ENCODE results near the gene RHOBTB1.

Gene RHOBTB1

GRCh38 chr10:60870416-60870728 is 73.6 kb downstream of the RHOBTB1 start:
- Histone ChIP-seq H3K9ac (ENCODE audit: low read depth, low read length) (no peak overlapping the region), H3K4me3 (ENCODE audit: low read depth, low read length) (no peak overlapping the region), H3K27me3 (ENCODE audit: control insufficient read depth, insufficient read depth, low read length) (no peaks in the 10 kb centered on the region), H3K9me3 (ENCODE audit: control insufficient read depth, insufficient read depth, low read length) (no peaks in the 10 kb centered on the region), H3K36me3 (ENCODE audit: control insufficient read depth, insufficient read depth, low read length) (no peaks in the 10 kb centered on the region), H3K4me1 (ENCODE audit: control insufficient read depth, insufficient read depth, low read length) (peaks cover 5% of the 10 kb centered on the region)

- Histone ChIP-seq H3K9ac (ENCODE audit: low read depth, low read length) (no peak overlapping the region), H3K9me3 (ENCODE audit: control insufficient read depth, insufficient read depth, low read length) (no peaks in the 10 kb centered on the region), H3K4me3 (ENCODE audit: low read depth, low read length) (no peak overlapping the region), H3K27me3 (ENCODE audit: control insufficient read depth, insufficient read depth, low read length) (no peaks in the 10 kb centered on the region), H3K4me1 (ENCODE audit: control insufficient read depth, insufficient read depth, low read length) (peaks cover 5% of the 10 kb centered on the region), H3K36me3 (ENCODE audit: control insufficient read depth, insufficient read depth, low read length) (no peaks in the 10 kb centered on the region)
Measured at GRCh38 chr10:60869652-60870415, 74.2 kb downstream of the RHOBTB1 start.

GRCh38 chr10:60868946-60869345 is 75.0 kb downstream of the RHOBTB1 start:
- Histone ChIP-seq H3K4me3 (ENCODE audit: low read depth, low read length) (no peak overlapping the region), H3K9me3 (ENCODE audit: control insufficient read depth, insufficient read depth, low read length) (no peaks in the 10 kb centered on the region), H3K36me3 (ENCODE audit: control insufficient read depth, insufficient read depth, low read length) (no peaks in the 10 kb centered on the region)

GRCh38 chr10:60865198-60865783 is 78.7 kb downstream of the RHOBTB1 start:
- Histone ChIP-seq H3K9ac (ENCODE audit: low read depth, low read length) (no peak overlapping the region), H3K4me3 (ENCODE audit: low read depth, low read length) (no peak overlapping the region), H3K27me3 (ENCODE audit: control insufficient read depth, insufficient read depth, low read length) (no peaks in the 10 kb centered on the region), H3K36me3 (ENCODE audit: control insufficient read depth, insufficient read depth, low read length) (no peaks in the 10 kb centered on the region), H3K4me1 (ENCODE audit: control insufficient read depth, insufficient read depth, low read length) (peaks cover 5% of the 10 kb centered on the region), H3K9me3 (ENCODE audit: control insufficient read depth, insufficient read depth, low read length) (no peaks in the 10 kb centered on the region)

More at GRCh38 chr10:60868946-60869345, 75.0 kb downstream of the RHOBTB1 start:
- Histone ChIP-seq H3K9ac (ENCODE audit: low read depth, low read length) (no peak overlapping the region), H3K27me3 (ENCODE audit: control insufficient read depth, insufficient read depth, low read length) (no peaks in the 10 kb centered on the region), H3K4me1 (ENCODE audit: control insufficient read depth, insufficient read depth, low read length) (peaks cover 5% of the 10 kb centered on the region)

- Histone ChIP-seq H3K4me3 (ENCODE audit: low read depth, low read length) (no peak overlapping the region), H3K9me3 (ENCODE audit: control insufficient read depth, insufficient read depth, low read length) (no peaks in the 10 kb centered on the region), H3K27me3 (ENCODE audit: control insufficient read depth, insufficient read depth, low read length) (no peaks in the 10 kb centered on the region), H3K36me3 (ENCODE audit: control insufficient read depth, insufficient read depth, low read length) (no peaks in the 10 kb centered on the region), H3K9ac (ENCODE audit: low read depth, low read length) (no peak overlapping the region), H3K4me1 (ENCODE audit: control insufficient read depth, insufficient read depth, low read length) (no peaks in the 10 kb centered on the region)
Measured at GRCh38 chr10:60863796-60864195, 80.2 kb downstream of the RHOBTB1 start.

GRCh38 chr10:60862517-60862916 is 81.5 kb downstream of the RHOBTB1 start:
- H3K9me3 ChIP-seq (ENCODE audit: control insufficient read depth, insufficient read depth, low read length): no peaks in the 10 kb centered on the region

GRCh38 chr10:60856405-60856804 is 87.6 kb downstream of the RHOBTB1 start:
- no peaks in the 10 kb centered on the region for H3K4me1 ChIP-seq (ENCODE audit: control insufficient read depth, insufficient read depth, low read length)
- no peak overlapping the region for H3K4me3 ChIP-seq (ENCODE audit: low read depth, low read length)
- H3K9me3 ChIP-seq (ENCODE audit: control insufficient read depth, insufficient read depth, low read length): no peaks in the 10 kb centered on the region
- H3K27me3 ChIP-seq (ENCODE audit: control insufficient read depth, insufficient read depth, low read length): no peaks in the 10 kb centered on the region
- no peaks in the 10 kb centered on the region for H3K36me3 ChIP-seq (ENCODE audit: control insufficient read depth, insufficient read depth, low read length)
- H3K9ac ChIP-seq (ENCODE audit: low read depth, low read length): no peak overlapping the region

More at GRCh38 chr10:60862517-60862916, 81.5 kb downstream of the RHOBTB1 start:
- no peaks in the 10 kb centered on the region for H3K36me3 ChIP-seq (ENCODE audit: control insufficient read depth, insufficient read depth, low read length)
- H3K9ac ChIP-seq (ENCODE audit: low read depth, low read length): no peak overlapping the region
- no peaks in the 10 kb centered on the region for H3K4me1 ChIP-seq (ENCODE audit: control insufficient read depth, insufficient read depth, low read length)
- no peak overlapping the region for H3K4me3 ChIP-seq (ENCODE audit: low read depth, low read length)
- no peaks in the 10 kb centered on the region for H3K27me3 ChIP-seq (ENCODE audit: control insufficient read depth, insufficient read depth, low read length)

GRCh38 chr10:60853637-60854036 is 90.3 kb downstream of the RHOBTB1 start:
- H3K36me3 ChIP-seq (ENCODE audit: control insufficient read depth, insufficient read depth, low read length): no peaks in the 10 kb centered on the region
- no peak overlapping the region for H3K4me3 ChIP-seq (ENCODE audit: low read depth, low read length)
- H3K4me1 ChIP-seq (ENCODE audit: control insufficient read depth, insufficient read depth, low read length): no peaks in the 10 kb centered on the region
- no peaks in the 10 kb centered on the region for H3K9me3 ChIP-seq (ENCODE audit: control insufficient read depth, insufficient read depth, low read length)
- H3K9ac ChIP-seq (ENCODE audit: low read depth, low read length): no peak overlapping the region
- H3K27me3 ChIP-seq (ENCODE audit: control insufficient read depth, insufficient read depth, low read length): no peaks in the 10 kb centered on the region

- H3K27me3 ChIP-seq (ENCODE audit: control insufficient read depth, insufficient read depth, low read length): no peaks in the 10 kb centered on the region
- H3K36me3 ChIP-seq (ENCODE audit: control insufficient read depth, insufficient read depth, low read length): no peaks in the 10 kb centered on the region
- no peak overlapping the region for H3K9ac ChIP-seq (ENCODE audit: low read depth, low read length)
- no peaks in the 10 kb centered on the region for H3K9me3 ChIP-seq (ENCODE audit: control insufficient read depth, insufficient read depth, low read length)
- no peaks in the 10 kb centered on the region for H3K4me1 ChIP-seq (ENCODE audit: control insufficient read depth, insufficient read depth, low read length)
- H3K4me3 ChIP-seq (ENCODE audit: low read depth, low read length): no peak overlapping the region
Measured at GRCh38 chr10:60853107-60853506, 90.9 kb downstream of the RHOBTB1 start.

GRCh38 chr10:60849740-60850139 is 94.2 kb downstream of the RHOBTB1 start:
- Histone ChIP-seq H3K4me3 (ENCODE audit: low read depth, low read length) (no peak overlapping the region), H3K4me1 (ENCODE audit: control insufficient read depth, insufficient read depth, low read length) (no peaks in the 10 kb centered on the region), H3K9me3 (ENCODE audit: control insufficient read depth, insufficient read depth, low read length) (no peaks in the 10 kb centered on the region), H3K36me3 (ENCODE audit: control insufficient read depth, insufficient read depth, low read length) (no peaks in the 10 kb centered on the region), H3K9ac (ENCODE audit: low read depth, low read length) (no peak overlapping the region), H3K27me3 (ENCODE audit: control insufficient read depth, insufficient read depth, low read length) (no peaks in the 10 kb centered on the region)

- H3K9ac ChIP-seq (ENCODE audit: low read depth, low read length): no peak overlapping the region
- H3K4me1 ChIP-seq (ENCODE audit: control insufficient read depth, insufficient read depth, low read length): no peaks in the 10 kb centered on the region
- H3K36me3 ChIP-seq (ENCODE audit: control insufficient read depth, insufficient read depth, low read length): no peaks in the 10 kb centered on the region
- H3K4me3 ChIP-seq (ENCODE audit: low read depth, low read length): no peak overlapping the region
- no peaks in the 10 kb centered on the region for H3K27me3 ChIP-seq (ENCODE audit: control insufficient read depth, insufficient read depth, low read length)
- H3K9me3 ChIP-seq (ENCODE audit: control insufficient read depth, insufficient read depth, low read length): no peaks in the 10 kb centered on the region
Measured at GRCh38 chr10:60849217-60849616, 94.8 kb downstream of the RHOBTB1 start.

GRCh38 chr10:60848680-60849079 is 95.3 kb downstream of the RHOBTB1 start:
- no peaks in the 10 kb centered on the region for H3K9me3 ChIP-seq (ENCODE audit: control insufficient read depth, insufficient read depth, low read length)
- no peak overlapping the region for H3K4me3 ChIP-seq (ENCODE audit: low read depth, low read length)
- no peaks in the 10 kb centered on the region for H3K4me1 ChIP-seq (ENCODE audit: control insufficient read depth, insufficient read depth, low read length)
- no peaks in the 10 kb centered on the region for H3K36me3 ChIP-seq (ENCODE audit: control insufficient read depth, insufficient read depth, low read length)
- H3K9ac ChIP-seq (ENCODE audit: low read depth, low read length): no peak overlapping the region
- H3K27me3 ChIP-seq (ENCODE audit: control insufficient read depth, insufficient read depth, low read length): no peaks in the 10 kb centered on the region
